PC-9 (cell line): Measurements from ENCODE around the gene DST. TPM values are rescaled to one million over a fixed set of nuclear protein-coding genes. Genes with fewer than 3 reads are reported as not detected.

Source experiments
- BruUV-seq: library from RNA; stranded (reverse); fragments of 400-500 nt; replicated peaks from 2 replicates; lab custom pipeline; 2021; lab: Mats Ljungman, UMichigan
- CTCF ChIA-PET: fragments of 300-600 bp; sonication (Branson Sonifier 250); formaldehyde crosslinking; loops from one replicate; lab custom pipeline; 2022; ENCODE audit warnings: antibody characterized with exemption; lab: Charles Lee
- POLR2A ChIA-PET: fragments of 300-600 bp; sonication (Branson Sonifier 250); formaldehyde crosslinking; loops from one replicate; lab custom pipeline; 2022; ENCODE audit warnings: antibody characterized with exemption; ENCODE audit not compliant: unreplicated experiment; lab: Charles Lee
- DNase-seq, 2 experiments: peaks; one replicate each; pipeline versions ENCODE4 v3.0.0 to v3.0.0-alpha.2; 2015 to 2022; ENCODE audit warnings: mixed read lengths in 1 of 2
- H2AFZ ChIP-seq: fragments of 200-600 bp; sonication (generic); 2 replicates; pipeline ENCODE4 v1.8.1; 2017; ENCODE audit warnings: antibody characterized with exemption
- H3F3A ChIP-seq: fragments of 200-600 bp; sonication (generic); 2 replicates; pipeline ENCODE4 v1.8.1; 2017; ENCODE audit warnings: antibody characterized with exemption, mild to moderate bottlenecking, low read depth; ENCODE audit not compliant: insufficient read depth
- H3K27ac ChIP-seq: fragments of 200-600 bp; sonication (generic); 2 replicates; pipeline ENCODE4 v1.6.1; 2016; ENCODE audit warnings: mixed run types
- H3K27me3 ChIP-seq: fragments of 200-600 bp; sonication (generic); 2 replicates; pipeline ENCODE4 v1.6.1; 2016; ENCODE audit warnings: low read depth, mixed run types; ENCODE audit not compliant: insufficient read depth
- H3K36me3 ChIP-seq: fragments of 200-600 bp; sonication (generic); 2 replicates; pipeline ENCODE4 v1.6.1; 2016; ENCODE audit warnings: low read depth, mixed run types
- H3K4me1 ChIP-seq: fragments of 200-600 bp; sonication (generic); replicated peaks from 2 replicates; pipeline ENCODE4 v1.6.1; 2016; ENCODE audit warnings: mixed run types; ENCODE audit not compliant: insufficient read depth
- H3K4me2 ChIP-seq: fragments of 200-600 bp; sonication (generic); 2 replicates; pipeline ENCODE4 v1.6.1; 2017; ENCODE audit warnings: mixed run types
- H3K4me3 ChIP-seq: fragments of 200-600 bp; sonication (generic); 2 replicates; pipeline ENCODE4 v1.6.1; 2016; ENCODE audit warnings: mixed run types
- H3K79me2 ChIP-seq: fragments of 200-600 bp; sonication (generic); 2 replicates; pipeline ENCODE4 v1.6.1; 2017; ENCODE audit warnings: low read depth, mixed run types
- H3K9me2 ChIP-seq: fragments of 200-600 bp; sonication (generic); 2 replicates; pipeline ENCODE4 v1.8.1; 2017; ENCODE audit warnings: mild to moderate bottlenecking; ENCODE audit not compliant: insufficient read depth
- H3K9me3 ChIP-seq: fragments of 200-600 bp; sonication (generic); 2 replicates; pipeline ENCODE4 v1.8.1; 2016; ENCODE audit warnings: low read depth; ENCODE audit not compliant: insufficient read depth
- H4K20me1 ChIP-seq: fragments of 200-600 bp; sonication (generic); 2 replicates; pipeline ENCODE4 v1.8.1; 2017; ENCODE audit not compliant: insufficient read depth
- EZH2 ChIP-seq: fragments of 200-600 bp; sonication (generic); IDR thresholded peaks from 2 replicates; pipeline ENCODE4 v1.8.0; 2017; ENCODE audit warnings: antibody characterized with exemption, low read depth
- intact Hi-C: fragments of 100-400 bp; cut with micrococcal nuclease; formaldehyde crosslinking; loops from one replicate; pipeline ENCODE4 v1.10.0; 2022; ENCODE audit not compliant: unreplicated experiment
- total RNA-seq: library from RNA; stranded (reverse); gene quantifications from 2 replicates; pipeline ENCODE4 v1.2.3, GENCODE V29; 2021
- TF ChIP-seq, protein P1 (sequence below): fragments of 200-600 bp; sonication (generic); conservative IDR thresholded peaks from 2 replicates; pipeline ENCODE4 v1.6.1; 2017; ENCODE audit warnings: mixed run types, antibody characterized with exemption, mild to moderate bottlenecking, moderate library complexity

The DST gene
- total RNA-seq, 1 experiment from 2014 or later, result 217 TPM

DNA sequence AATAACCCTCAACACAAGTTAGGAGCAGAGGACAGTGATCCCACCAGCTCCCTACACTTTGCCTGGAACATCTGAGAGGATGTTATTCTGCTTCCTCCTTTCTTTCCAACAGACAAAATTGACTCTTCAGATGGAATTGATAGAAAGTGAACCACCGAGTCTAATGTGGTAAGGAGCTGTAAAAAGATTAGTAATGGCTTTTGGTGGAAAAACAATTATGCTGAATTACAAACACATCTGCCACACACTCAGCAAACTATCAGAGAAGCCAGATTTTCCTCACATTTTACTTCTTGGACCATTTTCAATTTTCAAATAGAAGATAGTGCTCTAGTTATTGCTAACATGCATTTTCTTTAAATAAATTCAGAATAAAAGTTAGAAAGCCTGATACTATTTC is 223.5 kb downstream of the DST start:
- Histone ChIP-seq H3K27ac (no peak overlapping the region), H3K79me2 (no peaks in the 10 kb centered on the region), H3K4me1 (no peaks in the 10 kb centered on the region), H3K4me2 (no peak overlapping the region), H3K27me3 (no peaks in the 10 kb centered on the region), H3F3A (no peaks in the 10 kb centered on the region), H4K20me1 (no peaks in the 10 kb centered on the region), H2AFZ (no peak overlapping the region), H3K9me2 (no peaks in the 10 kb centered on the region), H3K36me3 (no peaks in the 10 kb centered on the region), H3K9me3 (0 out of 2 replicates have a peak, but pooled peaks cover 4% of the 10 kb centered on the region), H3K4me3 (no peak overlapping the region)
- DNase-seq, result no peak
- POLR2A ChIA-PET, result no interaction called here
- CTCF ChIA-PET, result no interaction called here
- TF ChIP-seq, protein P1, sequence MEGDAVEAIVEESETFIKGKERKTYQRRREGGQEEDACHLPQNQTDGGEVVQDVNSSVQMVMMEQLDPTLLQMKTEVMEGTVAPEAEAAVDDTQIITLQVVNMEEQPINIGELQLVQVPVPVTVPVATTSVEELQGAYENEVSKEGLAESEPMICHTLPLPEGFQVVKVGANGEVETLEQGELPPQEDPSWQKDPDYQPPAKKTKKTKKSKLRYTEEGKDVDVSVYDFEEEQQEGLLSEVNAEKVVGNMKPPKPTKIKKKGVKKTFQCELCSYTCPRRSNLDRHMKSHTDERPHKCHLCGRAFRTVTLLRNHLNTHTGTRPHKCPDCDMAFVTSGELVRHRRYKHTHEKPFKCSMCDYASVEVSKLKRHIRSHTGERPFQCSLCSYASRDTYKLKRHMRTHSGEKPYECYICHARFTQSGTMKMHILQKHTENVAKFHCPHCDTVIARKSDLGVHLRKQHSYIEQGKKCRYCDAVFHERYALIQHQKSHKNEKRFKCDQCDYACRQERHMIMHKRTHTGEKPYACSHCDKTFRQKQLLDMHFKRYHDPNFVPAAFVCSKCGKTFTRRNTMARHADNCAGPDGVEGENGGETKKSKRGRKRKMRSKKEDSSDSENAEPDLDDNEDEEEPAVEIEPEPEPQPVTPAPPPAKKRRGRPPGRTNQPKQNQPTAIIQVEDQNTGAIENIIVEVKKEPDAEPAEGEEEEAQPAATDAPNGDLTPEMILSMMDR, result no peak
- TF ChIP-seq EZH2, result no peak
- intact Hi-C loops, result no loop called here
- BruUV-seq, result no TSS peak

DNA sequence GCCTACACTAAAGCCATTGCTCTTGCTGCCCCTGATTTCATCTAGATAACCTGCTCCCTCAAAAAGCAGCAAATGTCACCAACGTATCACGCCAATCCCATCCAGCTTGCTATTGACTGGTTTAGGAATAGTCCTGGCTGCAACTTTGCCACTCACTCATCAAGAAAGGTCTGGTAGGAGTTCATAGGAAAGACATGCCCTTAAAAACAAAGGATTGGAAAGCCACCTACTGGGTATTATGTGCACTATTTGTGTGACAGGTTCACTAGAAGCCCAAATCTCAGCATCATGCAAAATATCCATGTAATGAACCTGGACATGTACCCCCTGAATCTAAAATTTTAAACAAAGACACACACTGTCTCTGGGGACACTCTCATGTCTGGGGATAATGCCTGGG is 224.9 kb downstream of the DST start:
- H3K27me3 ChIP-seq, result no peaks in the 10 kb centered on the region
- H3K9me3 ChIP-seq, result 0 out of 2 replicates have a peak, but pooled peaks cover 4% of the 10 kb centered on the region
- H3K4me1 ChIP-seq, result no peaks in the 10 kb centered on the region
- no peak overlapping the region for H3K27ac ChIP-seq
- H3K4me3 ChIP-seq, result no peak overlapping the region
- ChIA-PET CTCF (no interaction called here), POLR2A (no interaction called here)
- H3K79me2 ChIP-seq, result no peaks in the 10 kb centered on the region
- H3F3A ChIP-seq, result no peaks in the 10 kb centered on the region
- no peaks in the 10 kb centered on the region for H3K9me2 ChIP-seq
- intact Hi-C loops, result no loop called here
- no peak overlapping the region for H3K4me2 ChIP-seq
- no peaks in the 10 kb centered on the region for H4K20me1 ChIP-seq
- DNase-seq, result no peak
- no peak for TF ChIP-seq EZH2
- TF ChIP-seq, protein P1, result no peak
- H3K36me3 ChIP-seq, result no peaks in the 10 kb centered on the region
- no peak overlapping the region for H2AFZ ChIP-seq
- no TSS peak for BruUV-seq

DNA sequence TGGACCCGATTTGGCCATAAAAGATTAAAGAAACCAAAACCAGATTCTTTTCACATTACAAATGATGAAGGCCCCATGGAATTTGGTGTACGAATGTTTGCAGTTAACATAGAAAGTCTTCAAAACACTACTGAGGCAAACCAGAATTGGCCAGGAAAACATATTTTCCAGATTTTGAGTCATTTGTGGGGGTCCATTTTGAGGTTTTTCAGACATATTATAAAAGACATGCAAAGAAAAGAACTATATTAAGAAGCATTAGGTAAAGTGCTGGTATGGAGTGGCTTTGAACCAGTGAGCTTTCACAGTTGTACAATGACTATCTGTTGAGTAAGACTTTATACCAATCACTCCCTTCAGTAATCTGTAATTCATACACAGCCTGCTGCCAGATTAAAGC is 226.4 kb downstream of the DST start:
- Histone ChIP-seq H2AFZ (no peak overlapping the region), H3K9me2 (no peaks in the 10 kb centered on the region), H3K79me2 (no peaks in the 10 kb centered on the region), H3K27ac (no peak overlapping the region), H3K4me2 (no peak overlapping the region), H4K20me1 (no peaks in the 10 kb centered on the region), H3F3A (no peaks in the 10 kb centered on the region), H3K4me1 (no peaks in the 10 kb centered on the region), H3K9me3 (no peaks in the 10 kb centered on the region), H3K27me3 (no peaks in the 10 kb centered on the region), H3K4me3 (no peak overlapping the region), H3K36me3 (no peaks in the 10 kb centered on the region)
- TF ChIP-seq, protein P1, result no peak
- TF ChIP-seq EZH2, result no peak
- DNase-seq, result no peak
- intact Hi-C loops, result no loop called here
- no TSS peak for BruUV-seq
- ChIA-PET CTCF (no interaction called here), POLR2A (no interaction called here)
